ENCODE results near the gene PROZ. TPM values are rescaled to one million over a fixed set of nuclear protein-coding genes. Genes with fewer than 3 reads are reported as not detected.

Gene PROZ
- polyA plus RNA-seq, 6 donors from 2014 or later = 0.17 TPM; not detected in 5

- Mint-ChIP-seq H3K4me1 (no peaks in the 10 kb centered on the region), H3K36me3 (no peaks in the 10 kb centered on the region), H3K27me3 (peaks cover 17 to 20% (median 18%) of the 10 kb centered on the region in 3 donors), H3K9me3 (no peaks in the 10 kb centered on the region), H3K27ac (no peak overlapping the region), H3K4me3 (no peak overlapping the region)
- DNase-seq (no peak), ATAC-seq (ENCODE audit: low read depth in 2 of 2) (no peak)
Observed at GRCh38 chr13:113140677-113141600, 17.5 kb upstream of the PROZ start.

GRCh38 chr13:113141601-113141970, 16.9 kb upstream of the PROZ start:
- ATAC-seq (ENCODE audit: low read depth in 2 of 2) (no peak), DNase-seq (no peak)
- Mint-ChIP-seq H3K27me3 (peaks cover 21 to 26% (median 21%) of the 10 kb centered on the region in 3 donors), H3K36me3 (no peaks in the 10 kb centered on the region), H3K4me3 (no peak overlapping the region), H3K27ac (no peak overlapping the region), H3K9me3 (no peaks in the 10 kb centered on the region), H3K4me1 (no peaks in the 10 kb centered on the region)

- H3K9me3 Mint-ChIP-seq = no peaks in the 10 kb centered on the region
- no peaks in the 10 kb centered on the region for H3K4me1 Mint-ChIP-seq
- no peak for ATAC-seq (ENCODE audit: low read depth in 2 of 2)
- DNase-seq = no peak
- H3K27me3 Mint-ChIP-seq = peaks cover 22 to 32% (median 26%) of the 10 kb centered on the region in 3 donors
- H3K36me3 Mint-ChIP-seq = no peaks in the 10 kb centered on the region
- H3K4me3 Mint-ChIP-seq = no peak overlapping the region
- no peak overlapping the region for H3K27ac Mint-ChIP-seq
Observed at GRCh38 chr13:113142876-113143275, 15.6 kb upstream of the PROZ start.

- Mint-ChIP-seq H3K27me3 (peaks cover 20 to 35% (median 24%) of the 10 kb centered on the region in 3 donors), H3K27ac (no peak overlapping the region), H3K4me1 (no peaks in the 10 kb centered on the region), H3K4me3 (no peak overlapping the region), H3K36me3 (no peaks in the 10 kb centered on the region), H3K9me3 (no peaks in the 10 kb centered on the region)
- ATAC-seq (ENCODE audit: low read depth in 2 of 2) (no peak), DNase-seq (no peak)
Observed at GRCh38 chr13:113143466-113144254, 14.8 kb upstream of the PROZ start.

- Mint-ChIP-seq H3K36me3 (no peaks in the 10 kb centered on the region), H3K27ac (no peak overlapping the region), H3K4me1 (no peaks in the 10 kb centered on the region), H3K4me3 (no peak overlapping the region), H3K9me3 (no peaks in the 10 kb centered on the region), H3K27me3 (peaks cover 14 to 36% (median 20%) of the 10 kb centered on the region in 3 donors)
- no peak for DNase-seq
- ATAC-seq (ENCODE audit: low read depth in 2 of 2) = no peak
Observed at GRCh38 chr13:113144255-113144629, 14.2 kb upstream of the PROZ start.

- Mint-ChIP-seq H3K27me3 (peaks cover 11 to 46% (median 20%) of the 10 kb centered on the region in 3 donors), H3K4me1 (no peaks in the 10 kb centered on the region), H3K9me3 (no peaks in the 10 kb centered on the region), H3K27ac (peak overlapping the region in 2 of 6 donors; percentile 30 to 55), H3K36me3 (no peaks in the 10 kb centered on the region), H3K4me3 (no peak overlapping the region)
- ATAC-seq (ENCODE audit: low read depth in 2 of 2) (no peak), DNase-seq (no peak)
Observed at GRCh38 chr13:113145496-113145895, 13.0 kb upstream of the PROZ start.

GRCh38 chr13:113145911-113146598, 12.4 kb upstream of the PROZ start:
- H3K27me3 Mint-ChIP-seq = peaks cover 11 to 52% (median 26%) of the 10 kb centered on the region in 3 donors
- peak overlapping the region in 1 of 8 donors; percentile 52 for H3K4me3 Mint-ChIP-seq
- DNase-seq (no peak), ATAC-seq (ENCODE audit: low read depth in 2 of 2) (no peak)
- H3K9me3 Mint-ChIP-seq = no peaks in the 10 kb centered on the region
- H3K27ac Mint-ChIP-seq = peak overlapping the region in 1 of 6 donors; percentile 55
- H3K36me3 Mint-ChIP-seq = peaks cover 0 to 2% of the 10 kb centered on the region in 2 donors
- no peaks in the 10 kb centered on the region for H3K4me1 Mint-ChIP-seq

GRCh38 chr13:113146750-113147149, 11.7 kb upstream of the PROZ start:
- DNase-seq (no peak), ATAC-seq (ENCODE audit: low read depth in 2 of 2) (no peak)
- peaks cover 11 to 59% (median 33%) of the 10 kb centered on the region in 3 donors for H3K27me3 Mint-ChIP-seq
- H3K4me3 Mint-ChIP-seq = no peak overlapping the region
- H3K4me1 Mint-ChIP-seq = peaks cover 0 to 4% (median 0%) of the 10 kb centered on the region in 3 donors
- H3K36me3 Mint-ChIP-seq = peaks cover 0 to 7% of the 10 kb centered on the region in 2 donors
- no peak overlapping the region for H3K27ac Mint-ChIP-seq
- no peaks in the 10 kb centered on the region for H3K9me3 Mint-ChIP-seq

- peaks cover 0 to 7% of the 10 kb centered on the region in 2 donors for H3K36me3 Mint-ChIP-seq
- no peak for DNase-seq
- peak overlapping the region in 1 of 6 donors; percentile 44 for H3K27ac Mint-ChIP-seq
- H3K27me3 Mint-ChIP-seq = peaks cover 12 to 63% (median 37%) of the 10 kb centered on the region in 3 donors
- no peaks in the 10 kb centered on the region for H3K9me3 Mint-ChIP-seq
- no peak overlapping the region for H3K4me3 Mint-ChIP-seq
- peaks cover 1 to 5% (median 1%) of the 10 kb centered on the region in 3 donors for H3K4me1 Mint-ChIP-seq
- ATAC-seq (ENCODE audit: low read depth in 2 of 2) = no peak
Observed at GRCh38 chr13:113147206-113147605, 11.2 kb upstream of the PROZ start.

- no peak overlapping the region for H3K27ac Mint-ChIP-seq
- ATAC-seq (ENCODE audit: low read depth in 2 of 2) (no peak), DNase-seq (no peak)
- peaks cover 0 to 7% of the 10 kb centered on the region in 2 donors for H3K36me3 Mint-ChIP-seq
- peaks cover 20 to 71% (median 46%) of the 10 kb centered on the region in 3 donors for H3K27me3 Mint-ChIP-seq
- H3K9me3 Mint-ChIP-seq = peaks cover 0 to 2% (median 0%) of the 10 kb centered on the region in 7 donors
- peaks cover 9 to 13% (median 10%) of the 10 kb centered on the region in 3 donors for H3K4me1 Mint-ChIP-seq
- H3K4me3 Mint-ChIP-seq = no peak overlapping the region
Observed at GRCh38 chr13:113148407-113148806, 10.0 kb upstream of the PROZ start.

GRCh38 chr13:113148940-113149503, 9.4 kb upstream of the PROZ start:
- peaks cover 20 to 66% (median 46%) of the 10 kb centered on the region in 3 donors for H3K27me3 Mint-ChIP-seq
- ATAC-seq (ENCODE audit: low read depth in 2 of 2) = no peak
- peaks cover 0 to 7% of the 10 kb centered on the region in 2 donors for H3K36me3 Mint-ChIP-seq
- H3K27ac Mint-ChIP-seq = no peak overlapping the region
- H3K9me3 Mint-ChIP-seq = peaks cover 0 to 2% (median 0%) of the 10 kb centered on the region in 7 donors
- H3K4me1 Mint-ChIP-seq = peaks cover 10 to 13% (median 11%) of the 10 kb centered on the region in 3 donors
- no peak for DNase-seq
- no peak overlapping the region for H3K4me3 Mint-ChIP-seq

GRCh38 chr13:113149711-113150549, 8.5 kb upstream of the PROZ start:
- Mint-ChIP-seq H3K27ac (peak overlapping the region in 1 of 6 donors; percentile 54), H3K4me1 (peaks cover 12 to 13% (median 13%) of the 10 kb centered on the region in 3 donors), H3K27me3 (peaks cover 20 to 64% (median 46%) of the 10 kb centered on the region in 3 donors), H3K4me3 (no peak overlapping the region), H3K36me3 (peaks cover 0 to 7% of the 10 kb centered on the region in 2 donors), H3K9me3 (peaks cover 0 to 7% (median 0%) of the 10 kb centered on the region in 7 donors)
- no peak for ATAC-seq (ENCODE audit: low read depth in 2 of 2)
- no peak for DNase-seq
